D341Med (cell line): ENCODE measurements around the gene ADAT3.

Experiments used
- DNase-seq: peaks from one replicate; pipeline ENCODE4 v3.0.0; 2012; ENCODE audit warnings: low spot score

Gene ADAT3

GRCh38 chr19:1938071-1938470 is 32.9 kb downstream of the ADAT3 start:
- DNase-seq: peak; percentile 82

- DNase-seq: no peak
These were observed 36.2 kb downstream of the ADAT3 start, which contains the start of gene CSNK1G2 for GRCh38 chr19:1941146-1942077. Gene CSNK1G2, plus strand, starts transcription at chr19:1941172. Its CDS starts 28,601 bp downstream, at chr19:1969773.

GRCh38 chr19:1942078-1942933 is 37.1 kb downstream of the ADAT3 start:
- peak; percentile 76 for DNase-seq

GRCh38 chr19:1942934-1943555 is 37.8 kb downstream of the ADAT3 start:
- DNase-seq: no peak

- no peak for DNase-seq
These were observed 38.5 kb downstream of the ADAT3 start for GRCh38 chr19:1943661-1944087.

DNA sequence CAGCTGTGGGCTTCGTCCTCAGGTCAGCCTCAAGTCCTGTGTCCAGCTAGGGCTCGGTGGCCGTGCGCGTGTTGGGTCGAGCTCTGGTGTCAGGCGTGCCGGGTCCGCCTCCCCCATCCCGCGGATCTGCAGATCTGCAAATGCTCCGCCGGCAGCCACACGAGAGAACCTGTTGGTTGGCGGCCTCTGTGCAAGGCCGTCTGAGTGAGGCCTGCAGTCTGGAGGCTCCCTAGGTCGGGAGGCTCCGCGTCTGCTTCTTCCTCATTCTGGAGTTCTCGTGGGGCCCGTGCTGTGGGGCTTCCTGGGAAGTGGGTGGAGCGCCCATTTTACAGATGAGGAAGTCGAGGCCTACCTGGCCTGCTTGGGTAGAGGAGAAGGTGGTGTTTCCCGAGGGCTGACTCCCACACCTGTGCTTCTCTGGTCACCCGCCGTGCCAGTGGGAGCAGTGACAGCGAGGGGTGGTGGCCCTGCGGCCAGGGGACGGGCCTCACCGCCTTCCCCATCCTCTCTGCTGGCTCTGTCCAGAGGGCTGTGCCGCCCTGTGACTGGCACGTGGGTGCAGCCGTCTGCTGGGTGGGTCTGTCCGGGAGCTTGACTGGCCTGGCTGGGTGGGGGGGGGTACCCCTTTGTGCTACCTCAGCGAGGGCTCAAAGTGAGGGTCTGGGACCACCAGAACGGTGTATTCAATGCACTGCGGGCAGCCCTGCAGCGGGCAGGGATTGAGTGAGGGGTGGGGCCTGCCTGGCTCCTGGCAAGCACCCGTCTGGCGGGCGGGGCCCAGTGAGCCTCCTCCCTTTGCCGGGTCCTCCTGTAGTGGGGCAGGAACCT is 39.1 kb downstream of the ADAT3 start:
- DNase-seq: no peak

GRCh38 chr19:1944916-1945561 is 39.8 kb downstream of the ADAT3 start:
- no peak for DNase-seq

GRCh38 chr19:1945899-1946298 is 40.7 kb downstream of the ADAT3 start:
- peak; percentile 78 for DNase-seq

DNA sequence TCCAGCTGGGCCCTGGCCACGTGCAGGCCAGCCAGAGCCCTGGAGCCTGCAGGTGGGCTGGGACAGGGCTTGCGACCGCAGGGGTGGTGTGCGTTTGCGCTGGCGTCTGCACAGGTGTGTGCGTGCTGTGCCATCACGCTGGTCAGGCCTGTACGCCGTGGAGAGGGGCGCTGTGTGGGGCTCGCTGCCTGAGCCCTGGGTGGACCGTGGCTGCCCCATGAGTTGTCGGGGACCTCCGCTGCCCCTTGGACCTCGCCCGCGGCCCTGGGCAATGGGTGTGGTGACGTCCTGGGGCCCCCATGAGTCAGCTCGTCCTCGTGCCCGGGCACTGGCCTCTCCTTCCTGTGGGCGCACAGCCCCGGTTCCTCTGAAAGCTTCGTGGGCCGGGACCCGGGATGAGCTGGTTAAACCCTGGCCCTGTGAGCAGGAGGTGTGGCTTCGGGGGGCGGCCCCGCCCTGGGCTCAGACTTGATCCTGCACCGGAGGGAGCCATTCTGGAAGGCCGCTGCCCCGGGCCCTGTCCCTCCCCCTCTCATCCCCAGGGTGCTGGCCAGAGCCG is 42.5 kb downstream of the ADAT3 start:
- DNase-seq: no peak

DNA sequence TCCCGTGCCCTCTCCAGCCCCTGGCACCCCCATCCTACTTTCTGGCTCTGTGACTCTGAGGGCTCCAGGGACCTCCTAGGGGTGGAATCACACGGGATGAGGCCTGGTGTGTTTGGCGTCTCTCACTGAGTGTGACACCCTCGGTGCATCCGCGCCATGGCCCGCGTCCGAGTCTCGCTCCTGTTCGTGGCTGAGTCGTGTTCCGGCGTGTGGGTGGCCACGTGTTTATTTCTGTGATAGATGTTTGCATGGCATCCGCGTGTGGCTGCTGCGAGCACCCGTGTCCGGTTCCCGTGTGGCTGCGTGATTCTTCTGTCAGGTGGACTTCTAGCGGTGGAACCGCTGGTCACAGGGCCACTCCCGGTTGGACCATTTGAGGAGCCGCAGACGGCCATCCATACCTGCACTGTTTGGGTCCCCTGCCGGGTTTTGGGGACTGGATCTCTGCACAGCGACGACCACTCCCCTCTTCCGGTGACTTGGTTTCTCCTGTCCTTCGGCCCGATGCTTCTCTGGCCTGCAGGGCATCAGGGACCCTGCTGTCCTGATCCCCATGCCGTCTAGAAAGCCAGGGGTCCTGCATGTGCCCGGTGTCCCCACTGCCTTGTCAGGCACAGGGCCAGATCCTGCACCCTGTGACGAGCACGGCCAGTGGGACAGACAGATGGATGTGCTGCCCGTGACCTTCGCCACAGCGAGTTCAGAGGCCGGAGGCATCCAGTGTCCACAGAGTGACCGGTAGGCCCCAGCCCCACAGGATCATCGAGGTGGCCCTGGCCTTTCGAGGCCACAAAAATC is 44.3 kb downstream of the ADAT3 start:
- DNase-seq: no peak

DNA sequence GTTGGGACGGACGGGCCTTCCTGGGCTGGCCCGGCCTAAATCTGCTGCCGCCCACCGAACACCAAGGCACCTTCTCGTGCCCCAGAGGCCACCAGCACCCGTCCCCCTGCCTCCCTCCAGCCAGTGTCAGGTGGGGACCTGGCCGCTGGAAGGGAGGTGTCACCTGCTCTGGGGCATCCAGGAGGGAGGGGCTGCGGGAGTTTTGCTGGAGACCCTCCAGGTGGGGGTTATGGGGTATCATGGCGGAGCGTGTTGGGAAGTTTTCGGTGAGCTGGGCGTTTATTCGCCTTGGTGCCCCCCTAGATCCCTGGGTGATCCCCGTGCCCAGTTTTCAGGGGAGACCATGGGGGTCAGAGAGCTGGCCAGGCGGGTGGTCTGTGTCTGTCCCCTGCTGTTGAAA is 45.4 kb downstream of the ADAT3 start:
- no peak for DNase-seq

GRCh38 chr19:1952635-1953034 is 47.4 kb downstream of the ADAT3 start:
- no peak for DNase-seq

GRCh38 chr19:1953037-1953436 is 47.8 kb downstream of the ADAT3 start:
- DNase-seq: no peak

GRCh38 chr19:1953441-1954094 is 48.4 kb downstream of the ADAT3 start:
- DNase-seq: no peak

GRCh38 chr19:1954532-1954933 is 49.3 kb downstream of the ADAT3 start:
- DNase-seq: no peak

DNA sequence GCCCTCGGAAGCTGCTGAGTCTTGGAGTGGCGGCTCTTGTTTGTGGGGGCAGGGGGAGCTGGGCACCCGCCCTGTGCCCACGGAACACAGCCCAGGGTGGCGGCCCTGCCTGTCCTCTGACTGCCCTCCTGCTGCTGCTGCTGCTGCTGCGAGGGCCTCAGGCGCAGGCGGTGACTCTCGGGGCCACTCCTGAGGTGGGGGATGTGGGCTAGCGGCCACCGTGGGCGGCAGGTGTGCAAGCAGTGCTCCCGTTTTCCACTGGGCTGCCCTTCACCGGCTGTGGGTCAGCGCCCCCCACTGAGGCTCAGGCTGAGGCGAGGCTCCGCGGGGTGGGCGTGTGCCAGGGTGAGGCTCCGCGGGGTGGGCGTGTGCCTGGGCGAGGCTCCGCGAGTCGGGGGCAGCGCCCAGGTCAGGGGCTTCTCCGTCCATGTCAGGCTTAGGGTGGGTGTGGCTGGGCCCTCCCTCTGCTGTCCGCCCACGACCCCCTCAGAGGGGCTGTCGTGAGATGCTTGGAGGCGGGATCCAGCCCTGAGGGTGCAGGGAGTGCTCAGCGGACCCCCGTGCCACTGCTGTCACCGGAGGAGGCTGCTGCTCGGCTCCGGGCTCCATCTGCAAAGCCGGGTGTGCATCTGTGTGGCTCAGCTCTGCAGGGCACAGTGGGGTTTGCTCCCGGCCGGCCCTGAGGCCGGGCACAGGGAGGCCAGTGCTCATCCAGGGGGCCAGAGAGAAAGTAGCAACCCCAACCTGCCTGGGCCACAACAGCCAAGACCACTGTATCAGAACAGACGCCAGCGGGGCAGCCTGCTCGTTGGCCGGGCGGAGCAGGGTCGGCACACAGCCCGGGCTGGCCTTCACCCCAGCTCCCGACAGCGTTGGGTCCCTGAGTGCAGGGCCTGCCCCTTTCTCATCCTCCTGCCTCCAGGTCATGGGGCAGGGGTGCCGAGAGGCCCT is 50.2 kb downstream of the ADAT3 start:
- DNase-seq: no peak

GRCh38 chr19:1956122-1956494 is 50.9 kb downstream of the ADAT3 start:
- no peak for DNase-seq

- DNase-seq: no peak
These were observed 51.8 kb downstream of the ADAT3 start for GRCh38 chr19:1956868-1957492.
